SK-N-SH (cell line): Measurements from ENCODE around the gene LARP1. TPM values are rescaled to one million over a fixed set of nuclear protein-coding genes. Genes with fewer than 3 reads are reported as not detected.

Source experiments
- CTCF ChIA-PET: fragments of 300-600, 350-600 bp; formaldehyde crosslinking; extraction: SDS; loops from one replicate; lab custom pipeline; 2021; lab: Yijun Ruan, JAX
- POLR2A ChIA-PET: fragments of 350-600 bp; sonication (Branson Sonifier 250); formaldehyde crosslinking; extraction: SDS; loops from one replicate; lab custom pipeline; 2020; ENCODE audit warnings: antibody characterized with exemption, inconsistent platforms; lab: Yijun Ruan, JAX
- DNase-seq: peaks from one replicate; pipeline ENCODE4 v3.0.0; 2012
- H2AFZ ChIP-seq: fragments of 200-600 bp; sonication (generic); 2 replicates; pipeline ENCODE4 v1.8.1; 2016; ENCODE audit warnings: antibody characterized with exemption, mild to moderate bottlenecking, low read depth
- H3F3A ChIP-seq: fragments of 200-600 bp; sonication (generic); replicated peaks from 2 replicates; pipeline ENCODE3; 2016; ENCODE audit warnings: antibody characterized with exemption, mild to moderate bottlenecking; ENCODE audit not compliant: insufficient read depth
- H3K27ac ChIP-seq, 2 experiments: fragments of 200-500 bp in 1 of 2; fragments of 200-600 bp in 1 of 2; sonication (Bioruptor generic) in 1 of 2; sonication (generic), shearing (Covaris generic) in 1 of 2; 2 replicates each; pipeline versions ENCODE4 v1.5.1 to v1.6.1; 2014 to 2016; ENCODE audit warnings: low read depth in 2 of 2, inconsistent platforms in 1 of 2, low read length in 1 of 2, mild to moderate bottlenecking in 1 of 2, mixed read lengths in 1 of 2
- H3K27me3 ChIP-seq: fragments of 200-600 bp; sonication (generic), shearing (Covaris generic); 2 replicates; pipeline ENCODE4 v1.6.1; 2016; ENCODE audit warnings: mixed run types; ENCODE audit not compliant: insufficient read depth
- H3K36me3 ChIP-seq, 2 experiments: fragments of 200-500 bp in 1 of 2; fragments of 200-600 bp in 1 of 2; sonication (Bioruptor generic) in 1 of 2; sonication (generic) in 1 of 2; replicated peaks in 1 of 2; 2 replicates each; pipeline versions ENCODE3 to v1.5.1; 2014 to 2016; ENCODE audit warnings: low read length in 1 of 2, mild to moderate bottlenecking in 1 of 2; ENCODE audit not compliant: insufficient read depth in 2 of 2, control insufficient read depth in 1 of 2
- H3K4me1 ChIP-seq, 2 experiments: fragments of 200-500 bp in 1 of 2; fragments of 200-600 bp in 1 of 2; sonication (Bioruptor generic) in 1 of 2; sonication (generic), shearing (Covaris generic) in 1 of 2; 2 replicates each; pipeline versions ENCODE4 v1.5.1 to v1.6.1; 2014 to 2016; ENCODE audit warnings: low read depth in 1 of 2, low read length in 1 of 2, mixed run types in 1 of 2; ENCODE audit not compliant: insufficient read depth in 2 of 2, control insufficient read depth in 1 of 2
- H3K4me2 ChIP-seq: fragments of 200-600 bp; sonication (generic), shearing (Covaris generic); 2 replicates; pipeline ENCODE4 v1.6.1; 2017; ENCODE audit warnings: mixed run types
- H3K4me3 ChIP-seq, 2 experiments: fragments of 200-500 bp in 1 of 2; fragments of 200-600 bp in 1 of 2; sonication (Bioruptor generic) in 1 of 2; sonication (generic), shearing (Covaris generic) in 1 of 2; 2 replicates each; pipeline versions ENCODE4 v1.5.1 to v1.8.1; 2014 to 2016; ENCODE audit warnings: low read depth in 2 of 2, inconsistent platforms in 1 of 2, low read length in 1 of 2, mild to moderate bottlenecking in 1 of 2, mixed read lengths in 1 of 2, moderate library complexity in 1 of 2
- H3K79me2 ChIP-seq: fragments of 200-600 bp; sonication (generic); 2 replicates; pipeline ENCODE4 v1.8.1; 2017; ENCODE audit warnings: mild to moderate bottlenecking; ENCODE audit not compliant: insufficient read depth
- H3K9ac ChIP-seq: fragments of 200-600 bp; sonication (generic); 2 replicates; pipeline ENCODE4 v1.6.1; 2017; ENCODE audit warnings: mixed run types
- H3K9me2 ChIP-seq: fragments of 200-600 bp; sonication (generic); 2 replicates; pipeline ENCODE4 v1.6.1; 2017; ENCODE audit warnings: mixed run types
- H3K9me3 ChIP-seq: fragments of 200-600 bp; sonication (generic); 2 replicates; pipeline ENCODE4 v1.6.1; 2017; ENCODE audit warnings: mixed run types, mild to moderate bottlenecking, moderate library complexity
- H4K20me1 ChIP-seq: fragments of 200-600 bp; sonication (generic); 2 replicates; pipeline ENCODE4 v1.6.1; 2017; ENCODE audit warnings: mild to moderate bottlenecking, mixed run types; ENCODE audit not compliant: insufficient read depth
- EP300 ChIP-seq, 2 experiments: IDR thresholded peaks; 2 replicates each; pipeline versions ENCODE4 v1.4.0 to v1.6.1; 2012; ENCODE audit warnings: borderline replicate concordance in 1 of 2, low read depth in 1 of 2, low read length in 1 of 2
- FOSL2 ChIP-seq: IDR thresholded peaks from 2 replicates; pipeline ENCODE4 v1.4.0; 2012; ENCODE audit warnings: low read depth, mild to moderate bottlenecking, moderate library complexity, borderline replicate concordance
- FOXJ3 ChIP-seq: sonication (generic); formaldehyde crosslinking; IDR thresholded peaks from 2 replicates; pipeline ENCODE4 v1.5.1; 2020; ENCODE audit warnings: mild to moderate bottlenecking, missing genetic modification reagents
- GABPA ChIP-seq: IDR thresholded peaks from 2 replicates; pipeline ENCODE4 v1.4.0; 2012; ENCODE audit warnings: low read depth, mild to moderate bottlenecking
- JUND ChIP-seq: IDR thresholded peaks from 2 replicates; pipeline ENCODE4 v1.4.0; 2012
- MEF2A ChIP-seq: IDR thresholded peaks from 2 replicates; pipeline ENCODE4 v1.4.0; 2012; ENCODE audit warnings: low read depth, borderline replicate concordance
- MXI1 ChIP-seq: IDR thresholded peaks from 2 replicates; pipeline ENCODE4 v1.6.1; 2012; ENCODE audit warnings: mild to moderate bottlenecking, low read depth, low read length, improper control_type of control experiment
- PBX3 ChIP-seq: IDR thresholded peaks from 2 replicates; pipeline ENCODE4; 2012
- POLR2AphosphoS5 ChIP-seq: IDR thresholded peaks from 2 replicates; pipeline ENCODE4 v1.6.1; 2012; ENCODE audit warnings: low read depth, low read length
- RAD21 ChIP-seq: IDR thresholded peaks from 2 replicates; pipeline ENCODE4 v1.6.1; 2012; ENCODE audit warnings: mild to moderate bottlenecking, low read length
- RCOR1 ChIP-seq: fragments of 150-350 bp; IDR thresholded peaks from 2 replicates; pipeline ENCODE4 v1.6.1; 2017; ENCODE audit warnings: antibody characterized with exemption, low read length
- RFX5 ChIP-seq: IDR thresholded peaks from 2 replicates; pipeline ENCODE4 v1.6.1; 2012; ENCODE audit warnings: mild to moderate bottlenecking, improper control_type of control experiment, low read length
- RXRA ChIP-seq: IDR thresholded peaks from 2 replicates; pipeline ENCODE4 v1.4.0; 2012; ENCODE audit warnings: low read depth, mild to moderate bottlenecking, borderline replicate concordance
- TAF1 ChIP-seq: IDR thresholded peaks from 2 replicates; pipeline ENCODE4 v1.6.1; 2012; ENCODE audit warnings: low read depth, mild to moderate bottlenecking, low read length, moderate library complexity, borderline replicate concordance
- TEAD4 ChIP-seq: IDR thresholded peaks from 2 replicates; pipeline ENCODE4 v1.4.0; 2012; ENCODE audit warnings: mild to moderate bottlenecking, borderline replicate concordance; ENCODE audit not compliant: insufficient read depth
- YY1 ChIP-seq: IDR thresholded peaks from 2 replicates; pipeline ENCODE4 v1.4.0; 2012; ENCODE audit warnings: low read depth, mild to moderate bottlenecking
- ZBTB33 ChIP-seq: IDR thresholded peaks from 2 replicates; pipeline ENCODE4 v1.4.0; 2012; ENCODE audit warnings: low read depth, borderline replicate concordance
- WGBS: methylation state at CpG from one replicate; pipeline ENCODE4 v1.1.6; 2017; ENCODE audit warnings: low lambda C conversion rate; 5-methylcytosine and 5-hydroxymethylcytosine counted together
- polyA plus RNA-seq, 3 experiments: library from polyadenylated mRNA; depleted of rRNA; stranded (reverse); fragments of >200 nt; gene quantifications; 2 replicates each; pipeline ENCODE4 v1.2.3, GENCODE V29; 2012
- TF ChIP-seq, protein P1 (sequence below): IDR thresholded peaks from 2 replicates; pipeline ENCODE4 v1.4.0; 2012; ENCODE audit warnings: low read depth
- TF ChIP-seq, protein P2 (sequence below): fragments of 150-350 bp; IDR thresholded peaks from 2 replicates; pipeline ENCODE4 v1.6.1; 2016; ENCODE audit warnings: mild to moderate bottlenecking, low read depth, low read length

Gene LARP1
- polyA plus RNA-seq, 1 of the 3 experiments (the other 2 are of a cell fraction): 57.4 TPM

GRCh38 chr5:154786414-154786813 lies 31.2 kb downstream of the LARP1 start:
- Histone ChIP-seq H3K9ac (no peak overlapping the region), H4K20me1 (peaks cover 97% of the 10 kb centered on the region), H3K4me3 (no peak overlapping the region), H2AFZ (no peak overlapping the region), H3F3A (no peaks in the 10 kb centered on the region), H3K27ac (no peak overlapping the region; a peak in 1 of 4 replicates), H3K4me2 (no peak overlapping the region), H3K27me3 (no peaks in the 10 kb centered on the region), H3K9me3 (no peaks in the 10 kb centered on the region), H3K4me1 (peaks cover 3 to 28% of the 10 kb centered on the region in 2 experiments; a peak in 2 of 4 replicates), H3K36me3 (peaks cover 0 to 7% of the 10 kb centered on the region in 2 experiments), H3K9me2 (no peaks in the 10 kb centered on the region), H3K79me2 (peaks cover 100% of the 10 kb centered on the region)
- no peak for DNase-seq
- no peak for TF ChIP-seq RCOR1
- TF ChIP-seq JUND: no peak
- TF ChIP-seq RFX5: no peak
- no peak for TF ChIP-seq RAD21
- TF ChIP-seq TAF1: no peak
- no peak for TF ChIP-seq POLR2AphosphoS5
- no peak for TF ChIP-seq TEAD4
- no peak for TF ChIP-seq RXRA
- no CpG with 5 or more reads among the region's 2 CpGs for WGBS
- ChIA-PET POLR2A (interaction anchor here (1.3 kb wide), 1 partner anchor 15 kb away, joined by 7 read pairs; no protein-coding TSS in a partner anchor), CTCF (no interaction called here)

DNA sequence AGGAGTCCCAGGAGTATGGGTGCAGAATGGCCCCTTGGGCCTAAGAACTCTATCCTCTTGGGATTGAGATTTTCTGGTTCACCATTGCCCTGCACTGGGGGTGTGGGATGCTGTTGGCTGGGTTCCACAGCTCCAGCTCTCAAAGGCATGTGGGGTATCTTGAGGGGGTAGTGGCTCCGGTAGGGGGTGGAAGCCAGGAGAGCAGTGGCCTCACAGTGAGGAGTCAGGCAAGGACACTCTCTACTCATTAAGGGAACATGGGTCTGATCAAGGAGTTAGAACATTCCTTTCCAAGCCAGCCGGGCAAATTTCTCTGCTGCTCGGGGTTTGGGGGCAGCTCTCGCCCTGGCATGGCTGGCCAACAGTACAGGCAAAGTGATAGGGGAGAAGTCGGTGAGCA lies 33.0 kb downstream of the LARP1 start:
- 97% methylated on average over 3 of the region's 5 CpGs for WGBS
- no peaks in the 10 kb centered on the region for H3K27me3 ChIP-seq
- peak overlapping the region in 1 of 2 experiments; percentile 3; a peak in 1 of 4 replicates for H3K27ac ChIP-seq
- no peak overlapping the region for H3K4me2 ChIP-seq
- H3K4me3 ChIP-seq: no peak overlapping the region
- peaks cover 8 to 24% of the 10 kb centered on the region in 2 experiments for H3K36me3 ChIP-seq
- no peaks in the 10 kb centered on the region for H3K9me2 ChIP-seq
- ChIA-PET CTCF (interaction anchor here (1.1 kb wide), 1 partner anchor 23 kb away, joined by 3 read pairs; no protein-coding TSS in a partner anchor), POLR2A (interaction anchor here (0.8 kb wide), 1 partner anchor 69 kb away, joined by 4 read pairs; no protein-coding TSS in a partner anchor)
- H3K9me3 ChIP-seq: no peaks in the 10 kb centered on the region
- H2AFZ ChIP-seq: no peak overlapping the region
- no peak overlapping the region for H3K9ac ChIP-seq
- DNase-seq: no peak
- TF ChIP-seq, protein P1, sequence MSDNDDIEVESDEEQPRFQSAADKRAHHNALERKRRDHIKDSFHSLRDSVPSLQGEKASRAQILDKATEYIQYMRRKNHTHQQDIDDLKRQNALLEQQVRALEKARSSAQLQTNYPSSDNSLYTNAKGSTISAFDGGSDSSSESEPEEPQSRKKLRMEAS: no peak
- no peak for TF ChIP-seq TAF1
- TF ChIP-seq FOSL2: no peak
- no peak for TF ChIP-seq FOXJ3 (CRISPR knock-in tag)
- TF ChIP-seq PBX3: no peak
- TF ChIP-seq, protein P2, sequence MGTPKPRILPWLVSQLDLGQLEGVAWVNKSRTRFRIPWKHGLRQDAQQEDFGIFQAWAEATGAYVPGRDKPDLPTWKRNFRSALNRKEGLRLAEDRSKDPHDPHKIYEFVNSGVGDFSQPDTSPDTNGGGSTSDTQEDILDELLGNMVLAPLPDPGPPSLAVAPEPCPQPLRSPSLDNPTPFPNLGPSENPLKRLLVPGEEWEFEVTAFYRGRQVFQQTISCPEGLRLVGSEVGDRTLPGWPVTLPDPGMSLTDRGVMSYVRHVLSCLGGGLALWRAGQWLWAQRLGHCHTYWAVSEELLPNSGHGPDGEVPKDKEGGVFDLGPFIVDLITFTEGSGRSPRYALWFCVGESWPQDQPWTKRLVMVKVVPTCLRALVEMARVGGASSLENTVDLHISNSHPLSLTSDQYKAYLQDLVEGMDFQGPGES: no peak
- no peak for TF ChIP-seq MXI1
- TF ChIP-seq YY1: no peak
- TF ChIP-seq EP300 (IDR thresholded peaks at IDR 0.05; ENCODE audit: borderline replicate concordance in 1 of 2, low read depth in 1 of 2, low read length in 1 of 2): no peak
- no peak for TF ChIP-seq MEF2A
- no peak for TF ChIP-seq ZBTB33
- TF ChIP-seq GABPA: no peak
- peaks cover 87% of the 10 kb centered on the region for H3K79me2 ChIP-seq
- H3K4me1 ChIP-seq: peaks cover 0 to 17% of the 10 kb centered on the region in 2 experiments; a peak in 2 of 4 replicates
- H3F3A ChIP-seq: peaks cover 5% of the 10 kb centered on the region
- peaks cover 85% of the 10 kb centered on the region for H4K20me1 ChIP-seq
